OCI-LY1 (cell line): ENCODE results near the gene ATAD3A.

Source experiments
- H2AFZ ChIP-seq: fragments of 200-600 bp; sonication (generic), shearing (Covaris generic); 2 replicates; pipeline ENCODE4 v1.6.0; 2014; ENCODE audit warnings: antibody characterized with exemption, mild to moderate bottlenecking, low read length
- H3F3A ChIP-seq: fragments of 200-600 bp; sonication (generic), shearing (Covaris generic); 2 replicates; pipeline ENCODE4 v1.6.0; 2014; ENCODE audit warnings: mild to moderate bottlenecking, antibody characterized with exemption, low read length, moderate library complexity; ENCODE audit not compliant: insufficient read depth
- H3K27ac ChIP-seq: fragments of 200-600 bp; sonication (generic); 2 replicates; pipeline ENCODE4 v1.5.1; 2014; ENCODE audit warnings: low read length, mixed run types, mild to moderate bottlenecking, low read depth; ENCODE audit not compliant: poor library complexity, severe bottlenecking
- H3K27me3 ChIP-seq: fragments of 200-600 bp; sonication (generic); 2 replicates; pipeline ENCODE4 v1.6.0; 2014; ENCODE audit warnings: antibody characterized with exemption, mild to moderate bottlenecking, low read length, moderate library complexity; ENCODE audit not compliant: insufficient read depth
- H3K36me3 ChIP-seq: fragments of 200-600 bp; sonication (generic); 2 replicates; pipeline ENCODE4 v1.6.1; 2014; ENCODE audit warnings: mild to moderate bottlenecking, antibody characterized with exemption, low read length, moderate library complexity, mixed read lengths; ENCODE audit not compliant: insufficient read depth
- H3K4me1 ChIP-seq: fragments of 200-600 bp; sonication (generic); 2 replicates; pipeline ENCODE4 v1.5.1; 2014; ENCODE audit warnings: mild to moderate bottlenecking, low read length, moderate library complexity; ENCODE audit not compliant: insufficient read depth, severe bottlenecking
- H3K4me2 ChIP-seq: fragments of 200-600 bp; sonication (generic), shearing (Covaris generic); 2 replicates; pipeline ENCODE4 v1.6.1; 2014; ENCODE audit warnings: low read length
- H3K4me3 ChIP-seq: fragments of 200-600 bp; sonication (generic); 2 replicates; pipeline ENCODE4 v1.5.1; 2014; ENCODE audit warnings: low read length, low read depth, mild to moderate bottlenecking, mixed read lengths; ENCODE audit not compliant: poor library complexity, severe bottlenecking
- H3K79me2 ChIP-seq: fragments of 200-600 bp; shearing (Covaris generic); 2 replicates; pipeline ENCODE4 v1.6.1; 2016; ENCODE audit warnings: mixed run types, low read length, mixed read lengths; ENCODE audit not compliant: insufficient read depth
- H3K9ac ChIP-seq: fragments of 200-600 bp; sonication (generic), shearing (Covaris generic); 2 replicates; pipeline ENCODE4 v1.6.1; 2014; ENCODE audit warnings: mild to moderate bottlenecking, low read length, mixed read lengths
- H3K9me2 ChIP-seq: fragments of 200-600 bp; sonication (generic), shearing (Covaris generic); 2 replicates; pipeline ENCODE4 v1.6.1; 2014; ENCODE audit warnings: low read depth, mild to moderate bottlenecking, low read length, mixed read lengths
- H3K9me3 ChIP-seq: fragments of 200-600 bp; shearing (Covaris generic); 2 replicates; pipeline ENCODE4 v1.6.1; 2014; ENCODE audit warnings: low read length, mixed read lengths
- H4K20me1 ChIP-seq: fragments of 200-600 bp; sonication (generic), shearing (Covaris generic); 2 replicates; pipeline ENCODE4 v1.6.0; 2016; ENCODE audit warnings: mild to moderate bottlenecking, low read length; ENCODE audit not compliant: insufficient read depth
- CTCF ChIP-seq: fragments of 200-600 bp; sonication (generic), shearing (Covaris generic); IDR thresholded peaks from 2 replicates; pipeline ENCODE4 v1.5.1; 2017; ENCODE audit warnings: mild to moderate bottlenecking, antibody characterized with exemption, low read length, moderate library complexity, mixed read lengths
- EZH2 ChIP-seq: fragments of 200-600 bp; sonication (generic), shearing (Covaris generic); IDR thresholded peaks from 2 replicates; pipeline ENCODE4 v1.8.0; 2017; ENCODE audit warnings: borderline replicate concordance, mixed run types, mild to moderate bottlenecking, antibody characterized with exemption, low read length, moderate library complexity, mixed read lengths

ATAD3A gene

DNA sequence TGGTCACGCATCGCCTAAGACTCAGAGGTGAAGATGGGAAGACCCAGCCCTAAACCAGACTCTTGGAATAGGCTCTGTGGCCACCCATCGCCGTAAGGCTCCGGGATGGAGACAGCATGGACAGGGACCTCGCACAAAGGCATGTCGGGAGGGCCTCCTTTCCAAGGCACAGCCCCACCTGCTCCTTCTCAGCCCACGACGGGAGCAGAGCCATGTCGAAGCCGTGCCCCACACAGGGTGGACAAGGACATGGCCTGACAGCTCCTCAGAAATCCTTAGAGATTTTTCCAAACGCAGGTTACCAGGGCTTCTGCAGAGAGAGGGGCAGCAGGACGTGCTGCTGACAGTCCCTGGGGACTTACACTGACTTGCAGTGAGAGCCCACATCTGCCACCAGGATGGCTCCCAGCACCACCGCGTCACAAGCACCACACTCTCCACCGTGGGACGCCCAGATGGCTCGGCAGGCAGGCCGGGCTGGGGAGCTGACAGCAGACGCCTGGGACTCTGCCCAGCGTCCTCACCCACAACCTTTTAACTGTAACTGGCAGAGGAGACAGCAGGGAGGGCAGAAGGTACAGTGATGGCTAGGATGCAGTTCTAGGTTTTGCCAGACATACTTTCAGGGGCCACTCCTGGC, 50.7 kb downstream of the ATAD3A start:
- no peak overlapping the region for H3K9ac ChIP-seq
- no peaks in the 10 kb centered on the region for H3K9me3 ChIP-seq
- no peaks in the 10 kb centered on the region for H3K27me3 ChIP-seq
- no peak overlapping the region for H2AFZ ChIP-seq
- no peaks in the 10 kb centered on the region for H3K9me2 ChIP-seq
- H4K20me1 ChIP-seq: no peaks in the 10 kb centered on the region
- peaks cover 58% of the 10 kb centered on the region for H3K36me3 ChIP-seq
- no peak overlapping the region for H3K27ac ChIP-seq
- H3K4me1 ChIP-seq: peaks cover 11% of the 10 kb centered on the region
- H3K4me2 ChIP-seq: no peak overlapping the region
- no peak overlapping the region for H3K4me3 ChIP-seq
- TF ChIP-seq CTCF: no peak
- no peak for TF ChIP-seq EZH2
- no peaks in the 10 kb centered on the region for H3F3A ChIP-seq
- peaks cover 23% of the 10 kb centered on the region for H3K79me2 ChIP-seq

DNA sequence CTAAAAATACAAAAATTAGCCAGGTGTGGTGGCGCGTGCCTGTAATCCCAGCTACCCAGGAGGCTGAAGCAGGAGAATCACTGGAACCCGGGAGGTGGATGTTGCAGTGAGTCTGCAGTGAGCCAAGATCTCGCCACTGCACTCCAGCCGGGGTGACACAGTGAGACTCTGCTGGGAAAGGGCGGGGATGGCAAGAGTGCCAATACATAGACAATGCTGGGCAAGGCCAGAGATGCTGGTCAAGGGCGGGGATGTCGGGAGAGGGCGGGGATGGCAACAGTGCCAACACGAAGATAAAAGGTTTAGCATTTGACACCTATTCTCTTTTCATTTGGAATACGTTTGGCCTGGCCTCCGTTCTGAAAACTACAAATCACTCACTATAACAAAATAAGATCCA, 51.7 kb downstream of the ATAD3A start:
- no peak for TF ChIP-seq CTCF
- Histone ChIP-seq H3K4me1 (peaks cover under 1% of the 10 kb centered on the region), H3K9me3 (no peaks in the 10 kb centered on the region), H3K79me2 (peaks cover 33% of the 10 kb centered on the region), H3K36me3 (peaks cover 58% of the 10 kb centered on the region), H4K20me1 (no peaks in the 10 kb centered on the region), H3K4me2 (no peak overlapping the region), H3K27ac (no peak overlapping the region), H3K4me3 (no peak overlapping the region), H3K9ac (no peak overlapping the region), H3K27me3 (no peaks in the 10 kb centered on the region), H2AFZ (no peak overlapping the region), H3F3A (no peaks in the 10 kb centered on the region), H3K9me2 (no peaks in the 10 kb centered on the region)

DNA sequence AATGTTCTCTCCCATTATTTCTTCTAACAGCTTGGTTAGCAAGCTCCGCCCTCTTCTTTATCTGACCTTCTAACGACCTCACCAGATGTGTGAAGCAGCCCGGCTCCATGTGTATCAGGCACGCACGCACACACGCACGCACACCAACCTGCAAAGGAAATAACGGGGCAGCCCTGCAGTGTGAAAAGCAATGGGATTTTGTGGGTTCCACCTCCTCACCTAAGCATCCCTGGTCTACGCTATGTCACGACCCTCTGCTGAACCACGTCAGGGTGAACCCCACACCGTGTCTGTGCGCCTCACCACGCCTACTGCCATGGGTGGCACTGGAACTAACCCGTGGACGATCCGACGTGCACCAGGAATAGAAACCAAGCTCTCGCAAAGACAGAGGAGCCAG, 52.3 kb downstream of the ATAD3A start:
- H3K27me3 ChIP-seq: no peaks in the 10 kb centered on the region
- no peaks in the 10 kb centered on the region for H4K20me1 ChIP-seq
- H3K9ac ChIP-seq: no peak overlapping the region
- no peak overlapping the region for H2AFZ ChIP-seq
- TF ChIP-seq CTCF (no peak), EZH2 (no peak)
- no peaks in the 10 kb centered on the region for H3F3A ChIP-seq
- H3K4me3 ChIP-seq: no peak overlapping the region
- H3K9me2 ChIP-seq: no peaks in the 10 kb centered on the region
- no peaks in the 10 kb centered on the region for H3K4me1 ChIP-seq
- peaks cover 39% of the 10 kb centered on the region for H3K79me2 ChIP-seq
- H3K4me2 ChIP-seq: no peak overlapping the region
- no peaks in the 10 kb centered on the region for H3K9me3 ChIP-seq
- no peak overlapping the region for H3K27ac ChIP-seq
- peaks cover 62% of the 10 kb centered on the region for H3K36me3 ChIP-seq
